ENCODE results near the gene CORO1C.

CORO1C gene

DNA sequence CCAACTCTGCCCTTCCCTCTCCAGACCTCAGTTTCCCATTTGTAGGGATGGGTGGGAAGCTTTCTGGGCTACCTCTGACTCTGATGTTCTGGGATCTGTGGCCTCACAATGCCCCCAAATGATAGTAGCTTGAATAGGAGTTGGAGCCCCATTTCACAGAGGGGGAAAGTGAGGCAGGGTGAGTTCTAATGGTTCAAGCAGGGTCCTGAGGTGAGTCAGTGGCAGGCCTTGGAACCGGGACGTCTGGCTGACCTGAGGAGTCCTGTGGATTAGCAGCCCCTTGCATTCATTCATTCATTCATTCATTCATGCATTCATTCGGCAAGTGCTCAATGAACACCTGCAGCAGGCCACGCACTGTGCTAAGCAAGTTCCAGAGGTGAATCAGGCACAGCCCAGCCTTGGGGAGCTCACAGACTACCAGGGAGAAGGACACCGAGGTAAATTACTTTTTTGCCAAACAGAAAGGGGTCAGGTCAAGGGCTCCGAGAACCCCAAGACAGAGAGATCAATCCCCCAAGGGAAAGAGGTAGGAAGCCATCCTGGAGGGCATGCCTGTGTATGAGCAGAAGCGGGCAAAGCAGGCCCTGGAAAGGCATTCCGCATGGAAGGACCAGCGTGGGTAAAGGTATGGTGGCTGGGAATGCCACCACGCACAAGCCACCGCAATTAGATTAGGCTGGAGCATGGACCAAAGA lies 132.6 kb downstream of the CORO1C start:
- DNase-seq (ENCODE audit: low spot score) = no peak

DNA sequence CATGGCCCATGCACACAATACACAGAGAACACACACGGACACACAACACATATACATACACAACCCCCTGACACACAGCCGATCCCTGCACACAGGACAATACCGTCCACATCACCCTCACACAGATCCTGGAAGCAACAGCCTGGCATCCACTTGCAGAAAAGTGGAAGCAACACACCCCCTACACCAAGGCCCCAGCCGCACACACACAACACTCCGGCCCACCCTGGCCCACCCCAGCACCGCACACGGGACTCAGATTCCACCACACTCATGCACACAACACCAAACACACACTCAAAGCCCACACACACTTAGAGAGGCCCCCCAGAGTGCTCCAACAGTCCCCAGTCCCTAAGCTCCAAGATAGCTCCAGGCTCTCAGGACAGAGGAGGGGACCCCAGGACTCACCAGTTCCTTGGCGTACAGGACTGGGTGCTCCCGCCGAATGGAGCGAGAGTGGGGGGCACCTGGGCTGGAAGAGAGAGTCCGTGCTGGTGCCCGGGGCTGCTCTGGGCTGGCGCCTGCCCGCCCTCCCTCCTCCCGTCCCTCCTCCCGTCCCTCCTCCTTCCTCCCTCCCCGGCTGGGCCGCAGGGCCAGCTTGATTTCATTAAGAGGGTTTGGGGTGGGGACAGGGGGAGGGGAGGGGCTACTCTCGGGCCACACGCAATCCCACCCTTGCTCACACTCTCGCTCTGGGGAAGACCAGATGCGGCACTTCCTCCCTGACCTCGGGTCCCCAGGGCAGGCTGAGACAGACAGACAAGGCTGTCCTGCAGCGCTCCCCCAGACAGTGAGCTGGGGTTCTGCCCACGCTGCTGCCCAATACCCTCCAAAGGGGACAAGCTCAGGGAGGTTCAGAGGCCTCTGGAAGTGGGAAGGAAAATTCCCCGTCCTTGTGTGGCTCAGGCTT lies 133.5 kb downstream of the CORO1C start, which contains the start of gene TMEM119:
TMEM119 (minus strand) TSS at position 526 of the 913 bp plus-strand sequence. CDS start 5,701 bp downstream, outside the sequence.
- DNase-seq (ENCODE audit: low spot score) = no peak

DNA sequence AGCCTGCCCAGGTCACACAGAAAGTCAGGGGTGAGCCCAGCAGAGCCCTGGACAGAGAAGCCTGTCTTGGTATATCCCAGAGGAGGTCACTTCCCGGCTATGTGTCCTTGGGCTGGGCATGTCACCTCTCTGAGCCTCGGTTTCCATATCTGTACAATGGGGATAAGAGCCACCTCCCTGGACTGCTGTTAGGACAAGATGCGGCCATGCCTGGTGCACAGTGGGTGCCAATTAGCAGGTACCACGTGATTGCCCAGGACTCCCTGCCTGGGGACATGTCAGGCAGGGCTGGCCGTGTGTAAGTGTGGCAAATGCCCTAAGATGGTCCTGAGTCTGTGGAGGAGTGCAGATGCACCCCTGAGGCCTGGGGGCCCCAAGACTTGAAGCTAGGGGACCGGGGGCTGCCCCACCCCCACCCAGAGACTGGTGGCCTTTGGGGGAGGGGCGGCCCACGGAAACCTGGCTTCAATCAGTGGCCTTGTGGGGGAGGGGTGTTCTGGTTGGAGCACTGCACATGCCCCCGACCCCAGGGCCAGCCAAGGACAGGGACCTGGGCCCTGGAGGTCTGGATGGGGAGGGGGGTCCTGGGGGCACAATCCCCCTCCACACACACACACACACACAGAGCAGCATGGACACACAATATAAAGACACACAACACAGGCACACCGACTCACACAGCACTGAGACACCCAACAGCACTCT lies 134.3 kb downstream of the CORO1C start:
- DNase-seq (ENCODE audit: low spot score) = no peak

DNA sequence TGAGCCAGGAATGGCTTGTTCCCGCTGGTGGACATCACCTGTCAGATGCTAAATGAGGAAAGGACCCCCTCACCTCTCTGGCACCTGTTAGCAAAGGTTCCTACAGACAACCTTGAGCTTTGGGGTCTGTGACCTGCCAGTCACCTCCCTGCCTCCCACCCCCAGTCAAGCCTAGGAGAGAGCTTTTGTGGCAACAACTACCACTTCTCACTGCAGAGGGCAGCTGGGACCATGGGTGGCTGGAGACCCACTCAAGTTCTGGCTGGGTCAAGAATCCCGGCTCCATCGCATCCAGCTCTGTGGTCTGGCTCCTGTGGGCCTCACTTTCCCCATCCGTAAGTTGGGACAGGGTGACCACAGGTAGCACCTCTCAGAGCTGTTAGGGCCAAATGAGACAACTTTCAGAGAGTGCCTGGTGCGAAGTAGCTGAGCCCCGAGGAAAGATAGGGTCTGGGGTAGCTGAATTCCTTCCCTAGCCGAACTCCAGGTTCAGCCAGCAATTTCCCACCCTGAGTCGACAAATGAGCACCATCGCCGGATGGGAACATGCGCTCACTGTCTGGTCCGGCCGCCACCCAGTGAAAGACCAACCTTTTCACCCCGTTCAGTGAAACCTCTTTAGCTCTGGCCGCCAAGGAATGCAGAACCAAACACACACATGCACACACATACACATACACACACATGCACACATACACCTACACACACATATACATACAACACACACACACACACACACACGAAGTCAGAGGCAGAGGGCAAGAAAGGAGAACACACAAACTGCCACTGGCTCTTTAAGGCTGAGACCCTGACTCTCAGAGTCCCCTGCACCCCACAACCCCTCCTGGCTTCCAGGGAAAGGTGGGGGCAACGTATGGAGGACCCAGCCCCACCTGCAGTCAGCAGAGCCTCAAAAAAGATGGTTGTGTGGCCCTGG lies 135.3 kb downstream of the CORO1C start:
- DNase-seq (ENCODE audit: low spot score) = no peak

Measured in HuH-7.5 (cell line).